Lower leg skin (tissue), 4 donors: Measurements from ENCODE around the gene KPNA2. TPM values are rescaled to one million over a fixed set of nuclear protein-coding genes. Genes with fewer than 3 reads are reported as not detected.
"Not testable (repeated sequence)": the region's sequence is repeated elsewhere in the genome, so short reads cannot be mapped to it uniquely, and the experiment has no call there.

ENCODE experiments used
- DNase-seq, 2 donors: peaks; one replicate each; pipeline ENCODE4 v3.0.0-alpha.2; 2019; ENCODE audit warnings: low spot score in 2 of 2
- H3K4me3 ChIP-seq: fragments of 200-600 bp; sonication (generic); 2 replicates; pipeline ENCODE4 v1.5.1; 2017; ENCODE audit warnings: mild to moderate bottlenecking, low read depth; ENCODE audit not compliant: poor library complexity, severe bottlenecking
- CTCF ChIP-seq, 3 donors: fragments of 450-650 bp; IDR thresholded peaks; one replicate each; pipeline ENCODE4 v1.5.1; 2016; ENCODE audit warnings: antibody characterized with exemption in 3 of 3, mild to moderate bottlenecking in 3 of 3, moderate library complexity in 2 of 3
- POLR2A ChIP-seq, 2 donors: fragments of 450-650 bp; IDR thresholded peaks; one replicate each; pipeline ENCODE4 v1.6.1; 2016 to 2017; ENCODE audit warnings: antibody characterized with exemption in 2 of 2, mild to moderate bottlenecking in 1 of 2, moderate library complexity in 1 of 2
- WGBS, 2 donors: methylation state at CpG; one replicate each; pipeline ENCODE4 v1.1.5; 2018; 5-methylcytosine and 5-hydroxymethylcytosine counted together
- intact Hi-C: fragments of 100-400 bp; cut with DNase I; formaldehyde crosslinking; loops from one replicate; pipeline ENCODE4 v1.15.0; 2023; ENCODE audit warnings: low total_unique reads
- total RNA-seq, 4 donors: library from RNA; depleted of rRNA; stranded (reverse); fragments of >200 nt; gene quantifications; one replicate each; pipeline ENCODE4 v1.1.0, GENCODE V29; 2016

The KPNA2 gene
- total RNA-seq, 4 donors from 2014 or later: 10.6 to 29.7 (median 16.4) TPM

GRCh38 chr17:68074279-68074678 is 38.7 kb downstream of the KPNA2 start:
- intact Hi-C loops: no loop called here
- TF ChIP-seq CTCF (IDR thresholded peaks at IDR 0.05): no peak
- WGBS, 2 donors: 84 to 85% methylated on average over 4 of the region's 4 CpGs
- DNase-seq: no peak
- H3K4me3 ChIP-seq: no peak overlapping the region

- H3K4me3 ChIP-seq, intact Hi-C loops, DNase-seq: not testable (repeated sequence)
- WGBS, 2 donors: 94 to 100% methylated on average over 1 of the region's 1 CpG
Observed at GRCh38 chr17:68075953-68076607, 40.5 kb downstream of the KPNA2 start.

GRCh38 chr17:68077498-68077897 is 42.0 kb downstream of the KPNA2 start:
- intact Hi-C loops, H3K4me3 ChIP-seq, DNase-seq: not testable (repeated sequence)
- WGBS, 2 donors: 55 to 64% methylated on average over 5 of the region's 5 CpGs

GRCh38 chr17:68080411-68081150 is 45.0 kb downstream of the KPNA2 start:
- intact Hi-C loops: no loop called here
- 96% methylated on average over 32 to 45 of the region's 46 CpGs for WGBS, 2 donors
- DNase-seq: no peak
- no peak overlapping the region for H3K4me3 ChIP-seq
- no peak for TF ChIP-seq POLR2A (IDR thresholded peaks at IDR 0.05)
- TF ChIP-seq CTCF (IDR thresholded peaks at IDR 0.05): no peak

GRCh38 chr17:68081305-68082265 is 46.0 kb downstream of the KPNA2 start:
- WGBS, 2 donors: 88 to 92% methylated on average over 13 of the region's 13 CpGs
- intact Hi-C loops: not testable (repeated sequence)

GRCh38 chr17:68085771-68086381 is 50.3 kb downstream of the KPNA2 start:
- TF ChIP-seq POLR2A (IDR thresholded peaks at IDR 0.05) (no peak), CTCF (IDR thresholded peaks at IDR 0.05) (no peak)
- 62 to 64% methylated on average over 7 of the region's 7 CpGs for WGBS, 2 donors

More at GRCh38 chr17:68081305-68082265, 46.0 kb downstream of the KPNA2 start:
- DNase-seq: peak in 1 of 2 donors; percentile 61
- not testable (repeated sequence) for H3K4me3 ChIP-seq

GRCh38 chr17:68086666-68087065 is 51.1 kb downstream of the KPNA2 start:
- H3K4me3 ChIP-seq, intact Hi-C loops: not testable (repeated sequence)
- 81 to 82% methylated on average over 4 of the region's 4 CpGs for WGBS, 2 donors
- peak in 1 of 2 donors; percentile 65 for DNase-seq

More at GRCh38 chr17:68085771-68086381, 50.3 kb downstream of the KPNA2 start:
- H3K4me3 ChIP-seq: no peak overlapping the region
- DNase-seq: peak in 1 of 2 donors; percentile 74
- intact Hi-C loops: no loop called here

- DNase-seq: peak in 1 of 2 donors; percentile 62
- H3K4me3 ChIP-seq, intact Hi-C loops: not testable (repeated sequence)
- 67 to 74% methylated on average over 10 to 11 of the region's 11 CpGs for WGBS, 2 donors
Observed at GRCh38 chr17:68087131-68087623, 51.6 kb downstream of the KPNA2 start.
